Measurements from ENCODE around the gene CNTF. TPM values are rescaled to one million over a fixed set of nuclear protein-coding genes. Genes with fewer than 3 reads are reported as not detected.

CNTF gene
- total RNA-seq, 1 experiment from 2014 or later = 5.2 TPM

GRCh38 chr11:58578635-58579191 is 43.8 kb upstream of the CNTF start, which contains the start of gene ZFP91:
Gene ZFP91, plus strand, starts transcription at chr11:58579063. Its CDS starts 219 bp downstream, at chr11:58579282.
- Mint-ChIP-seq H3K27ac (ENCODE audit: unreplicated experiment) (peak within 1 kb of the TSS; percentile 96), H3K36me3 (ENCODE audit: insufficient read depth, unreplicated experiment) (peaks cover 54% of the 10 kb centered on the region), H3K9me3 (ENCODE audit: low read depth, unreplicated experiment) (peaks cover 2% of the 10 kb centered on the region), H3K4me3 (ENCODE audit: low read depth, unreplicated experiment) (peak within 1 kb of the TSS; percentile 97), H3K4me1 (ENCODE audit: low read depth, unreplicated experiment) (peaks cover 29% of the 10 kb centered on the region), H3K27me3 (ENCODE audit: unreplicated experiment) (no peaks in the 10 kb centered on the region)
- intact Hi-C loops (cut with micrococcal nuclease; ENCODE audit: unreplicated experiment) = loop anchor here (5.0 to 10.0 kb wide), 2 partner anchors 324 to 346 kb away; no protein-coding TSS in a partner anchor
- peak; percentile 93 for DNase-seq
- TF ChIP-seq, protein P1, sequence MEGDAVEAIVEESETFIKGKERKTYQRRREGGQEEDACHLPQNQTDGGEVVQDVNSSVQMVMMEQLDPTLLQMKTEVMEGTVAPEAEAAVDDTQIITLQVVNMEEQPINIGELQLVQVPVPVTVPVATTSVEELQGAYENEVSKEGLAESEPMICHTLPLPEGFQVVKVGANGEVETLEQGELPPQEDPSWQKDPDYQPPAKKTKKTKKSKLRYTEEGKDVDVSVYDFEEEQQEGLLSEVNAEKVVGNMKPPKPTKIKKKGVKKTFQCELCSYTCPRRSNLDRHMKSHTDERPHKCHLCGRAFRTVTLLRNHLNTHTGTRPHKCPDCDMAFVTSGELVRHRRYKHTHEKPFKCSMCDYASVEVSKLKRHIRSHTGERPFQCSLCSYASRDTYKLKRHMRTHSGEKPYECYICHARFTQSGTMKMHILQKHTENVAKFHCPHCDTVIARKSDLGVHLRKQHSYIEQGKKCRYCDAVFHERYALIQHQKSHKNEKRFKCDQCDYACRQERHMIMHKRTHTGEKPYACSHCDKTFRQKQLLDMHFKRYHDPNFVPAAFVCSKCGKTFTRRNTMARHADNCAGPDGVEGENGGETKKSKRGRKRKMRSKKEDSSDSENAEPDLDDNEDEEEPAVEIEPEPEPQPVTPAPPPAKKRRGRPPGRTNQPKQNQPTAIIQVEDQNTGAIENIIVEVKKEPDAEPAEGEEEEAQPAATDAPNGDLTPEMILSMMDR (IDR thresholded peaks at IDR 0.05; ENCODE audit: unreplicated experiment) = no peak
- BruUV-seq (replicated peaks) = no TSS peak
- CTCF ChIA-PET = interaction anchor here (1.6 to 2.1 kb wide), 2 partner anchors 11 to 51 kb away, joined by 6 to 7 read pairs; no protein-coding TSS in a partner anchor

DNA sequence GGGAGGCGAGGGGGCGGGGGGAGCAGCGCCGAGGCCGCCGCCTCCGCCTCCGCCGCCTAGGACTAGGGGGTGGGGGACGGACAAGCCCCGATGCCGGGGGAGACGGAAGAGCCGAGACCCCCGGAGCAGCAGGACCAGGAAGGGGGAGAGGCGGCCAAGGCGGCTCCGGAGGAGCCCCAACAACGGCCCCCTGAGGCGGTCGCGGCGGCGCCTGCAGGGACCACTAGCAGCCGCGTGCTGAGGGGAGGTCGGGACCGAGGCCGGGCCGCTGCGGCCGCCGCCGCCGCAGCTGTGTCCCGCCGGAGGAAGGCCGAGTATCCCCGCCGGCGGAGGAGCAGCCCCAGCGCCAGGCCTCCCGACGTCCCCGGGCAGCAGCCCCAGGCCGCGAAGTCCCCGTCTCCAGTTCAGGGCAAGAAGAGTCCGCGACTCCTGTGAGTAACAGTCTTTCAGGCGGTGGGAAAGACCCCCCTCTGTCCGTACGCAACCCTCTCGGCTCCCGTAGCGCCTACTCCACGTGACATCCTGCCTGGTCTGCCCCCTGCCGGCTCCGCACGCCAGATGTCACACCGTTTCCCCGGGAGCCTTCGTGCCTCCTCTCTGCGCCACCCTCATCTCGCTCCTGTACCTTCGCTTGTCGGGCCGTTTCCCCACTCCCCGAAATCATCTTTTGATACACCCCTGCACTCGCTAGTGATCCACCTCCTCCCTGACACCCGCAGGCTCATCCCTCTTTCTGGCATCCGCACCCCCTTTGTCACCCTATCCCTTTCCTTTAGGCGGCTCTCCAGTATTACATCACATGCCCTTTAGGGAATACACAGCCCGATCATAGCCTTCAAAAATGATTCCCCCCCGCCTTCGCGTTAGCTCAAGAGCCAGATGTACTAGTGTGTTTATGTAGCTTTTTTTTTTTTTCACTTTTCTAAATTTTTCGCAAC is 43.0 kb upstream of the CNTF start:
- CTCF ChIA-PET = interaction anchor here (2.1 kb wide), 1 partner anchor 12 kb away, joined by 6 read pairs; no protein-coding TSS in a partner anchor
- Mint-ChIP-seq H3K27ac (ENCODE audit: unreplicated experiment) (peak overlapping the region; percentile 96), H3K36me3 (ENCODE audit: insufficient read depth, unreplicated experiment) (peaks cover 54% of the 10 kb centered on the region), H3K27me3 (ENCODE audit: unreplicated experiment) (no peaks in the 10 kb centered on the region), H3K4me3 (ENCODE audit: low read depth, unreplicated experiment) (peak overlapping the region; percentile 97), H3K4me1 (ENCODE audit: low read depth, unreplicated experiment) (peaks cover 26% of the 10 kb centered on the region), H3K9me3 (ENCODE audit: low read depth, unreplicated experiment) (peaks cover 2% of the 10 kb centered on the region)
- intact Hi-C loops (cut with micrococcal nuclease; ENCODE audit: unreplicated experiment) = loop anchor here (5.0 to 10.0 kb wide), 2 partner anchors 323 to 345 kb away; no protein-coding TSS in a partner anchor
- DNase-seq = peak; percentile 92
- BruUV-seq (replicated peaks) = no TSS peak
- TF ChIP-seq, protein P1 (IDR thresholded peaks at IDR 0.05; ENCODE audit: unreplicated experiment) = peak; percentile 85

DNA sequence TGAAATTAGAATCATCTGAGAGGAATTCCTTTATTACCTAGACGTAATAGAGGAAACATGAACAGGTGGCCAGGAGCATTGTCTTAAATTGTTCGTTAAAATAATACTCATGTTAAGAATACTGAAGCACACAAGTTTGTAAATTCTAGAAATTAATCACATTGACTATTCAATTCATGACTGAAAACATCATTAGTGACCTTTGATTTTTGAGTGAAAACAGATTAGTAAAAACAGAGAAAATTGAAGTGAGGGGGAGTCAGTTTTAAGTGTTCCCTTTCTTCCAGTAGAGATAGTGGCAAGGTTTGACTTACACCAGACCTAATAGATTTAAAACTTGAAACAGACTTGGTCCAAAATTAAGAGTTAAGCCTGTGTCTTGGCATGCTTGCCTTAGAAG is 42.2 kb upstream of the CNTF start:
- CTCF ChIA-PET = no interaction called here

DNA sequence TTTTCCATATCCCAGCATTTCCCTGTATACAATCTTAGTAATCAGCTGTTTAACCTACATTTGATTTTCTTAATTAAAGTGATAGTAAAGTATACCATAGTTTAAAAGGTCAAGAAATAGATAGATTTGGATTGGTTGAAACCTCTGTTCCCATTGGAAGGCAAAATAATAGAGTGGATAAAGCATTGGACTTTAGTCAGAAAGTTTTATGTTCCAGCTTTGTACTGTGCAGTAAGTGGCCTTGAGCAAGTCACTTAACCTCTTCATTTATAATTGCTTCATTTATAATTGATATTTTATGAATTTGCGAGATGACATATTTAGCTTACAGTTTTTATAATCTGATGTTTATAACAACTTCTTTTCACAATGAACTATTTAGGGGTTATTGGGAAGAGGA is 40.0 kb upstream of the CNTF start:
- H3K9me3 Mint-ChIP-seq (ENCODE audit: low read depth, unreplicated experiment) = no peaks in the 10 kb centered on the region
- H3K4me3 Mint-ChIP-seq (ENCODE audit: low read depth, unreplicated experiment) = peak overlapping the region; percentile 97
- no peak for DNase-seq
- intact Hi-C loops (cut with micrococcal nuclease; ENCODE audit: unreplicated experiment) = no loop called here
- no TSS peak for BruUV-seq (replicated peaks)
- H3K27ac Mint-ChIP-seq (ENCODE audit: unreplicated experiment) = peak overlapping the region; percentile 27
- no peaks in the 10 kb centered on the region for H3K27me3 Mint-ChIP-seq (ENCODE audit: unreplicated experiment)
- CTCF ChIA-PET = no interaction called here
- H3K4me1 Mint-ChIP-seq (ENCODE audit: low read depth, unreplicated experiment) = peaks cover 17% of the 10 kb centered on the region
- TF ChIP-seq, protein P1 (IDR thresholded peaks at IDR 0.05; ENCODE audit: unreplicated experiment) = no peak
- peaks cover 62% of the 10 kb centered on the region for H3K36me3 Mint-ChIP-seq (ENCODE audit: insufficient read depth, unreplicated experiment)

More for the DNA sequence above, 42.2 kb upstream of the CNTF start:
- Mint-ChIP-seq H3K4me3 (ENCODE audit: low read depth, unreplicated experiment) (peak overlapping the region; percentile 97), H3K4me1 (ENCODE audit: low read depth, unreplicated experiment) (peaks cover 18% of the 10 kb centered on the region), H3K9me3 (ENCODE audit: low read depth, unreplicated experiment) (peaks cover under 1% of the 10 kb centered on the region), H3K36me3 (ENCODE audit: insufficient read depth, unreplicated experiment) (peaks cover 54% of the 10 kb centered on the region), H3K27me3 (ENCODE audit: unreplicated experiment) (no peaks in the 10 kb centered on the region), H3K27ac (ENCODE audit: unreplicated experiment) (peak overlapping the region; percentile 96)
- intact Hi-C loops (cut with micrococcal nuclease; ENCODE audit: unreplicated experiment) = no loop called here
- TSS peak; percentile 41 for BruUV-seq (replicated peaks)
- TF ChIP-seq, protein P1 (IDR thresholded peaks at IDR 0.05; ENCODE audit: unreplicated experiment) = no peak
- no peak for DNase-seq

Measured in Calu3 (cell line).